Posterior cingulate gyrus (tissue), 11 donors: ENCODE measurements around the gene LMNTD1.

ENCODE experiments used
- DNase-seq, 10 donors: peaks; one replicate each; pipeline versions ENCODE4 v3.0.0 to v3.0.0-alpha.2; 2020 to 2021; ENCODE audit warnings: mixed read lengths in 3 of 10
- intact Hi-C: fragments of 100-400 bp; cut with DNase I; formaldehyde crosslinking; loops from one replicate; pipeline ENCODE4 v1.15.1; 2023

LMNTD1 gene

DNA sequence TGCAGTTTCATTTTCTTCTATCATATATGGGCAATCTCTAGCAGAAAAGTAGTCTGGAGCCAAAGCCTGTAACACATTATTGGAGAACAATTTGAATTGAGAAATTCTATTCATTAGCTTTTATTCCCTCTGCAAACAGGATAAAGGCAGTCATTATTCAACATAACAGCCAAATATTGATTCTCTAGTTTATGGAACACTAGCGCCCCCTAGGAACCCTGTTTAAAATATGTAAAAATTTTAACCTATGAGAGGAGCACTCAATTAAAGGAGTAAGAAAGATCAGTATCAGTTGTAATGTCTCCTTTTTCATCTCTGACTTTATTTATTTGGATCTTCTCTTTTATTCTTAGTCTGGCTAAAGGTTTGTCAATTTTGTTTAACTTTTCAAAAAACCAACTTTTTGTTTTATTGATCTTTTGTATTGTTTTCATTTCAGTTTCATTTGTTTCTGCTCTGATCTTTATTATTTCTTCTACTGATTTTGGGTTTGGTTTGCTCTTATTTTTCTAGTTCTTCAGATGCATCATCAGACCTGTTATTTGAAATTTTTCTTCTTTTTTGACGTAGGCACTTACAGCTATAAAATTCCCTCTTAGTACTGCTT, 4.8 kb upstream of the LMNTD1 start:
- no peak for DNase-seq
- intact Hi-C loops, result loop anchor here (10.0 kb wide), 1 partner anchor 123 kb away; no protein-coding TSS in a partner anchor

DNA sequence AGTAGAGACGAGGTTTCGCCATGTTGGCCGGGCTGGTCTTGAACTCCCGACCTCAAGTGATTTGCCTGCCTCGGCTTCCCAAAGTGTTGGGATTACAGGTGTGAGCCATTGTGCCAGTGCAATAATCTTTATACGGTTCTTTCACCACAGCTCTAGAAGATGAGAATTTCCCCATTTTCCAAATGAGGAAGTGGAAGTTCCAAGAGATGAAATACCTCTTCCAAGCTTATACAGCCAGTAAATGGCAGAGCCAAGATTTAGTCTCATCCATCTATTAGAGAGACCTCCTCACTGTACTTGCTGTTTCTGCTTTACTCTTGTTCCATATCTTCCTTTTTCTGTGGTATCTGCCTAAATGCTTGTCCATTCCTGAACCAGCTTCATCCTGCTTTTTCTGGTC, 3.1 kb upstream of the LMNTD1 start:
- DNase-seq, result no peak
- intact Hi-C loops, result loop anchor here (10.0 kb wide), 1 partner anchor 121 kb away; no protein-coding TSS in a partner anchor

DNA sequence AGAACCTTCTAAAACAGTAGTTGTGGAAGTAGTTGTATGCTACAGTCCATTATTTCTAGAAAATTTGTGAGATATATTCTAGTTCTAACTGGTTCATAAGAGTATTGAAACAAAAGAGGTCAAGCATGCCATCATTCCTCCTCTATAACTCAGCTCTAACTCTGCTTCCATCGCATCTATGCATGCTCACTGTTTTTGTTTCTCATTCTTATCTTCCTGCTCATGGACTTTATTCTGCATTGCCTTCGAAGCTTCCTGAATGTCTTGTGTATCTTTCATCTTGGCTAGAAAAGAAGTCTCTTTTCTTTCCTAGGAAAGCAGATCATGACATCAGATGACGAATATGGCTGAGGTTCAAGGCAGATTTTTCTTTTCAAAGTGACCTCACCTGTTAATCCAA, 402 bp downstream of the LMNTD1 start:
- intact Hi-C loops, result loop anchor here (10.0 kb wide), 1 partner anchor 118 kb away; no protein-coding TSS in a partner anchor

DNA sequence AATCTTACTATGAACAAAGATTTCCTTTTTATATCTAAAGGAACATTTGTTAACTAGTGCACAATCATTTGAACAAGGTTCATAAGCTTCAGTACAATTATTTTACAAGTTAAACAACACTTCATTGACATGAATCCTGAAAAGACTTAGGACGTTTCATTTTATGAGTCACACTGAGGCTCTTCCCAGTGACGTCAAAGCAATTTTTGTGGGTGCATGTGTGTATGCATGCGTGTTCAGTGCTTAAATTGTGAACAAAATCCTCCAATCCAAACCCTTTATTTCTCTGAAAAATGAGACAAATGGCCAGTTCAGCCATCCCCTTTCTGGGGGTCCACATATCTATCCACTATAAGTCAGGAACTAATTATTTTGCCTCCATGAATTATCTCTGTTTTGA, 2.9 kb downstream of the LMNTD1 start:
- intact Hi-C loops, result loop anchor here (10.0 kb wide), 1 partner anchor 115 kb away; no protein-coding TSS in a partner anchor
- no peak for DNase-seq

More for the DNA sequence above, 402 bp downstream of the LMNTD1 start:
- no peak for DNase-seq

DNA sequence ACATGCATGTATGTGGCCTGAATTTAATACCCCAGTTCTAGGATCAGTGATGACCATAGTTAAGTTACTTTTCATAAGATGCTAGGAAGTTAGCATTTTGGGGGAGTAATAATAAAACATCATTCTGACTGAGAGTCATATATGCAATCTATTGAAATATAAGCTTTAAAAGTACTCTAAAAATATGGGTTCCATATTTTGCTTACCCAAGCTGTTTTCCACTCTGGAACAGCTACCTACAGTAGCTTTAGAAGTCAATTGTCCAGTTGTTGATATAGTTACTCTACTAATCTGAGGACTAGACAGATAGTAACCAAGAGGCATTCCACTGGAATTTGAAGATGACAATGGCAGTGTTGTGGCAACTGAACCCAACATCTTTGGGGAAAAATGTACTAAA, 4.0 kb downstream of the LMNTD1 start:
- no peak for DNase-seq
- intact Hi-C loops, result no loop called here

DNA sequence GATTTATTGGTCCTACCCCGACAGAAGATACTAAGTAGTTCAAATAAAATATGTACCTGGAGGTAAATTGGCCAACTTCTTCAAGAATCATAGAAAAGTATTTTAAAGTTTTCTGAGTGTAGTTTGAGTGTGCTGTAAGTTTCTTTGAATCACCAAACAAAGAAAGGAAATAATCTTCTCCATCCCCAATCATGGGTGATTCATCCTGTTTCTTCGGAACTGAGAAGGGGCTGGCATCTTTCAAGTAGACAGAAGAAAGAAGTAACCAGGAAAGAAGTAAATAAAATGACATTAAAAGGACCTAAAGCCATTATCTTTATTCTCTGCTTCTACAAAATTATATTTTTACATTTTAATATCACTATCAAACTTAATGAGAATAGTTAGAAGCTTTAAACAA, 6.8 kb downstream of the LMNTD1 start:
- no peak for DNase-seq
- intact Hi-C loops, result no loop called here

DNA sequence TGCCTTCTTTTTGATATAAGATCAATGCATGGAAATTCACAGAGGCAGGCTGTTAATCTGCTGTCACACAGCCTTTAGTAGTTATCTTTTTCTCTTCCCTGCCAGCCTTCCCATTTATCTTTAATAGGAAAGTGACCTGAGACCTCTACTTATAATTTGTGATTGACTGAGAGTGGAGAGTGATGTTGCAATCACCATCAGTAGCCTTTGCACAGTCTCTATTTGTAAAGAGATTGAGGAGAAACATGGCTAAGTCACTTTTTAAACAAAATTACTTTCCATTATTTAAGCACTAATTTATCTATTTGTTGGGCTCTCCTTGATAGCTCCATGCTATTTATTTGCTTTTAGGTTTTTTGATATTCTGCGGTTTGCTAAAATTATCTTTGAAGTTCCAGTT, 19.9 kb downstream of the LMNTD1 start:
- DNase-seq, result no peak
- intact Hi-C loops, result no loop called here

DNA sequence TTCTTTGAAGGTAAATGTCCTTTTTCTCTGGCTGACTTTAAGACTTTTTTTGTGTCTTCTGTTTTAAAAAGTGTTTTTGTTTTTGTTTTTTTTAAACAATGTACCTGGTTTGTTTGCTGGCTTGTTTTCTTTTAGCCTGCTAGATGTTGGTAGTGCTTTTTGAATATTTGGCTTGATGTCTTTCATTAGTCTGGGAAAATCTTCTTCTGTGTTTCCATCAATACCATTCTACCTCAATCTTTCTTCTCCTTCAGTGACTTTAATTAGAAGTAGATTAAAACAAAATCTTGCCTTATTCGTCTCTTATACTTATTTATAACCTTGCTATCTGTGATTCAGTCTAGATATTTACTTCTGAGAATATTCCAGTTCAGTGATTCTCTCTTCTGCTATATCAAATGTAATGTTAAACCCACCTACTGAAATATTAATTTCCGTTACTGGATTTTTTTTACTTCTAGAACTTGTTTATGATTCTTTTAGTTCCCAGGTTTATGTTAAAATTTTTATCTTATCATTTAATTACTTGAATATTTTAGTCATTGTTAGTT, 21.5 kb downstream of the LMNTD1 start:
- intact Hi-C loops, result no loop called here
- no peak for DNase-seq

DNA sequence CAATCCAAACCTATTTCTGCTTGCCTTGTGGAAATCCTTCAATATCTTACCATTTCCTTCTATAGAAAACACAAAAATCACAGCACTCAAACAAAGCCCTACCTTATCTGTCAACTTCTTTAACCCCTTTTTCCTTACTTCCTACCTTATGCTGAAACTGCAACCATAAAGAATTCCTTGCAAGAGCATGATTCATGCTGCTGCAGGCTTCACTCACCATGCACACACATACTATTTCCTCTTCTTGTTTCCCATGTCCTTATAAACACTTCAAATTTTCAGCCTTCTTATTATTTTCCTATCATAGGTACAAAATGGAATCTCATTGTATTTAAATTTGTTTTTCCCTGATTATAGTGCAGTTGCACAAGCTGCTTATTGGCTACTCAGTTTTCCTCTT, 23.3 kb downstream of the LMNTD1 start:
- DNase-seq, result no peak
- intact Hi-C loops, result no loop called here

DNA sequence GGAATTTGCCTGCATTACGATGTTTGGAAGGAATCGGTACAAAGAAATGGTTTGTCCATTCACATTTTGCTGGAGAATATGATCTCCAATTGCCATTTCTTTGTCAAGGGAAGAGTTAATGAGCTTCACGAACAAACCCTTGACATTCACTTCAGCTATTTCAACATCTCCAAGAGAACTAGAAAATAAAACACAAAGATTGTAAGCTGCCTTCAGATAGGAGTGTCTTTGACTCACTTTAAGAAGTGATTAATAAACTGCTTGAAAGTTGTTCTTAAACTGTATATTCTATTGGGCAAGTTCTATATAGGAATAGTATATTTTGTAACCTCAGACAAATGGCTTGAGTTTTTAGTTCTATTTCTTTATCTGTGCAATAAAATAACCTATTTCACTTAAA, 26.3 kb downstream of the LMNTD1 start:
- intact Hi-C loops, result no loop called here
- no peak for DNase-seq

DNA sequence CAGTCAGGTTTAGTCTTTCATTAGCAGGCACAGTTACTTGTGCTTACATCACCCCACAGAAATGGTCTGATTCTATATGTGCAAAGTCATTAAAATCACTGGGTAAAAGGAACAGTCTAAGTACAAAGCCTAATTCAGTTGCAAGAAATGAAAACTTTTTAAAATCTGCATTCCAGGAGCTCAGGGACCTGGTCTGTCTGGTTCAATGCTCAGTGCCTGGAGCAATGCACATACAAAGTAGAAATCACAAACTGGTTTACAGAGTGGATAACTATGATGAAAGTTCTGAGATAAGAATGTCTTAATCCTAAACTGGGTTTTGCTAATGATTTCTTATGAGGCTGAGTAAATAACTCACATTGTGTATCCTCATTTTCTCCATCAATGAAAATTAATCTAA, 28.7 kb downstream of the LMNTD1 start:
- no peak for DNase-seq
- intact Hi-C loops, result no loop called here

DNA sequence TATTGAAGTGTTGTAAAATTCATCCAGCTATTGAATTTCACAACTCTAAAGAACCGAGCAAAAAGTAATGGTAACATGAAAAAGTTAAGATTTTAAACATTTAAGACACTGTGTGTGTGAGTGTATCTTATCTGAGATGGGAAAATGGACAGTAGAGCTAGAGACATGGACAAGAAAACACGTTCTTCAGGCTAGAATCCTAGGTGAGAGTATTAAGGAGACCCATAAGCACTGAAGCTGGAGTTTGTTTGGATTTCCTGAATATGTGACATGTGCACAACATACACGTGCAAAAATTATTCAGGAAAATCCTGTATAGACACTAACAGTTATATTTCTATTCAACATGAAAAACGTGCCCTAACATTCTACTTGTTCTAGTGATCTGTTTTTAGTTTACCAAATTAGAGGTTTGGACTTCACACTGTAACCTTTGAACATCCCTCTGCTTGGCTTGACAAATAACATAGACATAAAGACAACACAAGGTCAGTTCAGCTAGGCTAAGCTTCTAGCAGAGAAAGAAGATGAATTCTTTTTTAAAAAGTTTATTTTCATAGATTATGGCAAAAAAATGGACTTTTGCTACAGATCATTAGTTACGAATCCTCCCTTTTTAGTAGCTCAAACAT, 31.3 kb downstream of the LMNTD1 start:
- intact Hi-C loops, result no loop called here

DNA sequence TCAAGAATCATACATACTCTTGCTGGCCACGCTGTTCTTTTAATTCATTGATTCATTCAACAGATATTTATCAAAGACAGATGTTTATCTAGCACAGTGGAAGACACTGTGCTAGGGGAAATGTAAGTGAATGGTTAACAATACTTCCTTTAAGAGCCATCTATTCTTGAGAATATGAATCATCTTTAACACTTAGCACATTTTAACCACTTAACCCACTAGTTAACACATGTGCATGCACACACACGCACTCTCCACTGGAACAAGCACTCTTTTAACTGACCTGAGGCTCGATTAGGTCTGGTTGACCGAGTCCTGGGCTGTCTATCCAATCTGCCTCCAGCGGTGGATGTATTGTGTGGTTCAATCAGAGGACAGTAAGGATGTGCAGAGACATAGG, 34.6 kb downstream of the LMNTD1 start:
- intact Hi-C loops, result no loop called here
- DNase-seq, result no peak

More for the DNA sequence above, 31.3 kb downstream of the LMNTD1 start:
- DNase-seq, result no peak

DNA sequence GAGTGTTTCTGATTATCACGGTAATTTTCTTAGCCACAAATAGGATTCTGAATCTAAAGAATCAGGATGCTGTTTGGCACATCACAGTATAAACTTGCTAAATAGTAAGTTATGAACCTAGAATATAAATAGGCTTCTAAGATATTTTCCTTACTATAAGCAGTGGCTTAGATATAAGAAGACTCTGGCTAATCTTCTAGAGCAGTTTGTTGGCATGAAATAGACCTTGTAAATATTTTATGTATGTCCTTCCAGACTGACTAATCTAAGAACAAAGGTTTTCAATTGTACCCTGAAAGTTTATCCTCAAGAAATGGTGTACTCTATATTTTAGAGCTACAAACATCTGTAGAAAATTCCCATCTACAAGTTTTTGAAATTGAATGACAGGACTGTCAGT, 48.3 kb downstream of the LMNTD1 start:
- intact Hi-C loops, result no loop called here

DNA sequence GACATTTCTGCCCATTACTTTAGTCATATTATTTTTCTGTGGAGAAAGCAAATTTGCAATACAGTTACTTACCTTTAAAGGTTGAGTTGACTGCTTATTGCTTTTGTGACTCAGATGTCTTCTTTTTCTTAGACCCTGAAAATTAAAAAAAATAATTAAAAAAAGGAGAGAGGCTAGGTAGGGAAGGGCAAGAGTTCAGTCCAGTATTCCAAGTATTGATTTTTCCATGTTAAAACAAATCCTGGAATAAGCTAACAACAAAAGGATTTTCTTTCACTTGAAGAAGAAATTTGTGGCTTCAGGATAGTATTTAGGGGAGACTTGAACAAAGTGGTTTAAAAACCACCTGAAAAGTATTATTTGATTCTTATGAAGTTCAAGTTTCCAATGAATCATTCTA, 49.4 kb downstream of the LMNTD1 start:
- DNase-seq, result no peak
- intact Hi-C loops, result no loop called here

More for the DNA sequence above, 48.3 kb downstream of the LMNTD1 start:
- DNase-seq, result no peak

DNA sequence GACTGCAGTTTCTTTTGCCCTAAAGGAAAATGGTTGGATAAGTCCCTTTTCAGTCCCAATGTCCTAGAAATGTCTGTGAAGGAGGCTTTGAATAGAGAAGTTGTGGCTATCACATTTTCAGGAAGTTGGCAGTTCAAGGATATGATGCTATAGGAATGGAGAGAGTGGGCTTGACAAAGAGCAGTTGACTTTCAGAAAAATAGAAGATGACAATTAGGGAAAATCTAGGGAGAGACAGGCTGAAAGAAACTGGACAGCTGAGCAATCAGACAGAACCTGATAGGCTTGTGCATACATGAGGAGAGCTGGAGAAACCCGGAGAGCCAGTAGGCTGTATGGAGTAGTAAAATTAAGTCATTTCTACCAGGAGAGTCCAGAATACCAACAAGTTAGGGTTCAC, 50.5 kb downstream of the LMNTD1 start:
- no peak for DNase-seq
- intact Hi-C loops, result no loop called here

DNA sequence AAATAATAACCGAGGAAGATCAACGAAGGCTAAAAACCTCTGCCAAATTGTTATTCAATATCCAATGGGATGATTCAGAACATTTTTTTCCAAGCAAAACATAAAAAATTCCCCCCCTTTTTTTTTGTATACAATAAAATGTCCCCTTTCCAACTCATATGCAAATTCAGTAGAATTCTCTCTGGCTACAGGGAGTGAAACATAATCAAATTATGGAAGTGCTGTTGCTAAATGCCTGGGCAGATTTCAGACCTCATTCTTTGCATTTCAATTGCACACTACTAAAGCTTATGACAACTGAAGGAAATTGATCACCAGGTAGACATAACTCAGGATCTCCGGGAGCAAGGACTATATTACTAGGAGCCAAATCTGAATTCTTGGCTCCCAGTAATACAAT, 51.0 kb downstream of the LMNTD1 start:
- DNase-seq, result no peak
- intact Hi-C loops, result no loop called here

DNA sequence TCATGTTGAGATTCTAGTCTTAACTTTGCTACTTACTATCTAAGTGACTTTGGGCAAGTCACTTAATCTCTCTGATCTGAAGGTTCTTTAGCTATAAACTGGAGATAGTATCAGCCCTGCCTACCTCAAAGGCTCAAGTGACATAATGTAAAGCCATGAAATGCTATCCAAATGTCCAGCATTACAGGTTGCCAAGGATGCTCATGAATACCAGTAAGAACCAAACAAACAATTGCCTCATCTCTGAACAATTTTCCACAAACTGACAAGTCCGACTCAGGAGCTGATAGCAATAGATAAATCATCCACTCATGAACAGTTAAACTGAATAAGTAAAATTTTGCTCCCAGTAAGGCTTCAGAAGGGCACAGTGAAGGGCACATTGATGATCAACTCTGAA, 51.5 kb downstream of the LMNTD1 start:
- DNase-seq, result no peak
- intact Hi-C loops, result no loop called here

DNA sequence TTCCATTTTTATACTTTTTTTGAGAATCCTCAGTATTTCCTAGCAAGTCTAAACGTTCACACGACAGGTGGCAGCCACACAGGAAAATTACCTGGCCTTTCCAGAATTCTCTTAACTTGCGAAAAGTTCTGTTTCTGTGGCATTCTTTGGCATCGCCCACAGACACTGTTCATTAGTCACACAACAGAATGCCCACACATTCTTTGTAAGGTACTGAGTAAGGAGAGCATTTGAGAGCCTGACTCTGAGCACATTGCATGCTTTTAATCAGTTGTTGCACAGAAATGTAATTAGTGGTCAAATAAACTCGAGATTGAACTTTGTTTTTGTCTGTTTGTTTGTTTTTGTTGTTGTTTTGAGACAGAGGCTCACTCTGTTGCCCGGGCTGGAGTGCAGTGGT, 52.4 kb downstream of the LMNTD1 start:
- no peak for DNase-seq
- intact Hi-C loops, result no loop called here

DNA sequence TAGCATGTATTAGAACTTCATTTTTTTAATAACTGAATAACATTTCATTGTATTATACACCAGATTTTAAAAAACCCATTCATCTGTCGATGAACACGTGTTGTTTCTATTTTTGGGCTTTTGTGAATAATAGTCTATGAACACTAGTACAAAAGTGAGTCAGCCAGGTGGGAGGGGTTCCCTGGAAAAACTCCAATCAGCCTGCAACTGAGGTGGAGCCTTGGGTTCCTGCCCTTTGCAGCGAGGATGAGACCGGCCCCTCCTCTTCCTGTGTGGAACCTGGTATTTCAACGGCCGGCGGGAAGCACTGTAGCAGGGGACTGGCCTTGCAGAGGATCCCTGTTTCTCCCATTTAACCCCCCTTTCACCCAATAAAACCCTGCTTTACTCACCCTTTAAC, 56.1 kb downstream of the LMNTD1 start:
- DNase-seq, result no peak
- intact Hi-C loops, result no loop called here

DNA sequence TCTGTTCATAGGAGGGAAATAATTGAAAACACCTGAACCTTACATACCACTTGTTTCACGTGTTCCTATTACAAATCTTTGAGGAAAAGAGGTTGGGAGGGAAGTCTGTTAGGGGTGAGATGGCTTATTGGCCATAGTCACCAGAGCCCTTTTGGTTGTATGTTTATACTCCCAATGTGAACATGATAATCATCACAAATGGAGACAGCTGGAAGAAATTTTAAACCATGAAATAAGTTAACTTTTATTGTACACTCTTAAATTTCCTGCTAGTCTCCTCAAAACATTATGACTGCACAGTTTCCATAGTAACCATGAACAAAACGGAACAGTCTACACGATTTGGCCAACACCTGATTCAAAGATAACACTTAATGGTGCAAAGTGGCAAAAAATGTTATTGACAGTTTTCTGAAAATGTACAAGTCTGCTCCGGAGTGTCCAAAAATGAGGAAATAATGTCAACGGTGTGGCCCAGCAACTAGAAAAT, 56.9 kb downstream of the LMNTD1 start:
- DNase-seq, result no peak
- intact Hi-C loops, result no loop called here
